Loucy (cell line): Measurements from ENCODE around the gene TTYH2.

Experiments used
- H2AFZ ChIP-seq: fragments of 200-600 bp; sonication (generic); 2 replicates; pipeline ENCODE4 v1.6.0; 2016; ENCODE audit warnings: antibody characterized with exemption, mild to moderate bottlenecking, low read length, moderate library complexity
- H3F3A ChIP-seq: fragments of 200-600 bp; 2 replicates; pipeline ENCODE4 v1.6.0; 2016; ENCODE audit warnings: antibody characterized with exemption, low read depth, mild to moderate bottlenecking
- H3K27me3 ChIP-seq: fragments of 200-600 bp; sonication (generic); 2 replicates; pipeline ENCODE4 v1.6.1; 2014; ENCODE audit warnings: low read length, mild to moderate bottlenecking; ENCODE audit not compliant: insufficient read depth, poor library complexity, severe bottlenecking
- H3K36me3 ChIP-seq: fragments of 200-600 bp; sonication (generic); 2 replicates; pipeline ENCODE4 v1.6.1; 2016; ENCODE audit warnings: low read length; ENCODE audit not compliant: insufficient read depth
- H3K4me1 ChIP-seq: fragments of 200-600 bp; sonication (generic); 2 replicates; pipeline ENCODE4 v1.5.1; 2014; ENCODE audit warnings: low read length, mild to moderate bottlenecking; ENCODE audit not compliant: insufficient read depth, poor library complexity, severe bottlenecking
- H3K4me2 ChIP-seq: fragments of 200-600 bp; sonication (generic); 2 replicates; pipeline ENCODE4 v1.6.0; 2014; ENCODE audit warnings: antibody characterized with exemption, low read length, low read depth, mild to moderate bottlenecking; ENCODE audit not compliant: poor library complexity, severe bottlenecking
- H3K4me3 ChIP-seq: fragments of 200-600 bp; sonication (generic); 2 replicates; pipeline ENCODE4 v1.5.1; 2014; ENCODE audit warnings: low read length, mild to moderate bottlenecking, mixed read lengths; ENCODE audit not compliant: poor library complexity, severe bottlenecking
- H3K79me2 ChIP-seq: fragments of 200-600 bp; sonication (generic); 2 replicates; pipeline ENCODE4 v1.6.1; 2014; ENCODE audit warnings: low read length; ENCODE audit not compliant: insufficient read depth
- H3K9ac ChIP-seq: fragments of 200-600 bp; sonication (generic); 2 replicates; pipeline ENCODE4 v1.6.0; 2014; ENCODE audit warnings: mild to moderate bottlenecking, low read depth, low read length, moderate library complexity; ENCODE audit not compliant: poor library complexity, severe bottlenecking
- H3K9me2 ChIP-seq: fragments of 200-600 bp; sonication (generic); replicated peaks from 2 replicates; pipeline ENCODE4 v1.6.1; 2016; ENCODE audit warnings: low read depth, low read length, mixed read lengths
- H3K9me3 ChIP-seq: fragments of 200-600 bp; sonication (generic); 2 replicates; pipeline ENCODE4 v1.6.1; 2014; ENCODE audit warnings: mild to moderate bottlenecking, antibody characterized with exemption, low read length, low read depth; ENCODE audit not compliant: insufficient read depth
- H4K20me1 ChIP-seq: fragments of 200-600 bp; sonication (generic); 2 replicates; pipeline ENCODE4 v1.6.0; 2014; ENCODE audit warnings: antibody characterized with exemption, low read length, mild to moderate bottlenecking; ENCODE audit not compliant: insufficient read depth, poor library complexity, severe bottlenecking
- EZH2phosphoT487 ChIP-seq: fragments of 200-600 bp; IDR thresholded peaks from 2 replicates; pipeline ENCODE4 v1.6.1; 2018; ENCODE audit warnings: antibody characterized with exemption, mild to moderate bottlenecking, moderate library complexity, borderline replicate concordance
- TF ChIP-seq, protein P1 (sequence below): fragments of 200-600 bp; sonication (generic); conservative IDR thresholded peaks from 2 replicates; pipeline ENCODE4 v1.5.1; 2014; ENCODE audit warnings: mild to moderate bottlenecking, antibody characterized with exemption, low read length

TTYH2 gene

DNA sequence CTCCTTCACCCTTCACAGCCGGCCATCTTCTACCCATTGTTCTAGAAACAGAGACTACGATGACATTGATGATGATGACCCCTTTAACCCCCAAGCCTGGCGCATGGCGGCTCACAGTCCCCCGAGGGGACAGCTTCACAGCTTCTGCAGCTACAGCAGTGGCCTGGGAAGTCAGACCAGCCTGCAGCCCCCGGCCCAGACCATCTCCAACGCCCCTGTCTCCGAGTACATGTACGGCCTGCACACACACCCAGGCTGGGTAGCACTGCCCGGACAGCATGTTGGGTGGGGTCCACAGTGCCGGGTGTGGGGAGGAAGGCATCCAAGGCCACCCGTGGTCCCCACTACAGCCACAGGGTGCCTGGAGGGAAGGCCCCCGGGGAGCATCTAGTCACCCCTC is 39.7 kb downstream of the TTYH2 start:
- no peaks in the 10 kb centered on the region for H3K9me2 ChIP-seq
- H3K4me1 ChIP-seq, result no peaks in the 10 kb centered on the region
- no peak overlapping the region for H3K4me2 ChIP-seq
- H3K79me2 ChIP-seq, result no peaks in the 10 kb centered on the region
- H3K27me3 ChIP-seq, result no peaks in the 10 kb centered on the region
- no peak overlapping the region for H3K9ac ChIP-seq
- H2AFZ ChIP-seq, result no peak overlapping the region
- no peaks in the 10 kb centered on the region for H3K36me3 ChIP-seq
- H3F3A ChIP-seq, result no peaks in the 10 kb centered on the region
- no peaks in the 10 kb centered on the region for H3K9me3 ChIP-seq
- no peaks in the 10 kb centered on the region for H4K20me1 ChIP-seq
- TF ChIP-seq, protein P1, sequence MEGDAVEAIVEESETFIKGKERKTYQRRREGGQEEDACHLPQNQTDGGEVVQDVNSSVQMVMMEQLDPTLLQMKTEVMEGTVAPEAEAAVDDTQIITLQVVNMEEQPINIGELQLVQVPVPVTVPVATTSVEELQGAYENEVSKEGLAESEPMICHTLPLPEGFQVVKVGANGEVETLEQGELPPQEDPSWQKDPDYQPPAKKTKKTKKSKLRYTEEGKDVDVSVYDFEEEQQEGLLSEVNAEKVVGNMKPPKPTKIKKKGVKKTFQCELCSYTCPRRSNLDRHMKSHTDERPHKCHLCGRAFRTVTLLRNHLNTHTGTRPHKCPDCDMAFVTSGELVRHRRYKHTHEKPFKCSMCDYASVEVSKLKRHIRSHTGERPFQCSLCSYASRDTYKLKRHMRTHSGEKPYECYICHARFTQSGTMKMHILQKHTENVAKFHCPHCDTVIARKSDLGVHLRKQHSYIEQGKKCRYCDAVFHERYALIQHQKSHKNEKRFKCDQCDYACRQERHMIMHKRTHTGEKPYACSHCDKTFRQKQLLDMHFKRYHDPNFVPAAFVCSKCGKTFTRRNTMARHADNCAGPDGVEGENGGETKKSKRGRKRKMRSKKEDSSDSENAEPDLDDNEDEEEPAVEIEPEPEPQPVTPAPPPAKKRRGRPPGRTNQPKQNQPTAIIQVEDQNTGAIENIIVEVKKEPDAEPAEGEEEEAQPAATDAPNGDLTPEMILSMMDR, result no peak
- no peak for TF ChIP-seq EZH2phosphoT487
- H3K4me3 ChIP-seq, result no peak overlapping the region

DNA sequence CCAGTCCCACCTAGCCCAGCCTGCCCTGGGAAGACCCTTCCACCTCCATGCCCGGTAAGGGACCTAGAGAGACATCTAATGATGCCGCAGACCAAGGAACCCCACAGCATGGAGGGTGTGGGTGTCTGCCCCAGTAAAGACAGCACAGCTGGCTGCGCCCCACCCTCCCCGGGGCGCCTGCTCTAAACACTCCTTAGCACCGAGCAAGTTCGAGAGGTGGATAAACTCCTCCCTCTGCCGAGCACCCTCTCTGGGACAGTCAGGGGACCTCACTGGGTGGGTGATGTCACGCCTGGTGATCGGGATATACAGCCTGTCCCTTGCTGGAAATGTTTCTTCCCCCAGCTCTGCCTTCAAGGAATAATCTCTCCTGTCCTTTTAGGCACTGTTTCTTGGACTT is 43.9 kb downstream of the TTYH2 start:
- no peak for TF ChIP-seq EZH2phosphoT487
- TF ChIP-seq, protein P1, result no peak

DNA sequence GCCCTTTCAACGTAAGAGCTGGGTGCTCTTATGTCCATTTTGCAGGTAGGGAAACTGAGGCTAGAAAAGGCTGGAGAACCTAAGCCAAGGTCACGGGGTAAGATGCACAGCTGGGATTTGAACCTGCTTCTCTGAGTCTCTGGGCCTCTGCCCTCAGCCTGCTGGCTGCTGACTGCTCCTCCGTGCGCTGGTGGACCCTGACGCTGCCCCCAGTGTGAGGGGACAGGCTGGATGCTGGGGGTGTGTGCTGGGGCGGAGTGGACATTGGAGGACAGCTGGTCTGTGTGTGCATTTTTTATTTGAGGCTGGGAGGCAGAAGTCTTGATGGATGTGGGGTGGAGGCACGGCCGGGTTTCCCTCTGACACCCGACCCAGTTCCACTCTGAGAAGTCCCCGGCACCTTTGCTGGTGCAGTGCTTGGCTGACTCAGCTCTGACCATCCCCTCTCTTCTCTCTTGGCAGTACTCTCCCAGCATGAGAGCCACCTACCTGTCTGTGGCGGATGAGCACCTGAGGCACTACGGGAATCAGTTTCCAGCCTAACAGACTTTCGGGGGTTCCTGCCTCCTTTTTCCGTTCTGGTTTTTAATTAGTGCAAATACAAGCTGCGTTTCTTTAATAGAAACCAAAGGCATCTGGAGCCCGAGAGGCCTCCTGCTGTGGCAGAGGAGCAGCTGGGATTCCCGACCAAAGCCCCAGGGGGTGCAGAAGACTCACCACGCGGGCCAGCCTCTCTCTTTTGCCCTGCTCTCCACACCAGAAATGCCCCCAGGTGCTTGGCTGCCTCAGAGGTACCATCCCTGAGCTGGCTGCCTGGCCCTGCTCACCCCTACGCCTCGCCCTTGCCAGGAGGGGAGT is 46.5 kb downstream of the TTYH2 start:
- H4K20me1 ChIP-seq, result no peaks in the 10 kb centered on the region
- no peaks in the 10 kb centered on the region for H3K36me3 ChIP-seq
- H3K4me2 ChIP-seq, result no peak overlapping the region
- TF ChIP-seq, protein P1, result no peak
- no peak for TF ChIP-seq EZH2phosphoT487
- no peak overlapping the region for H3K4me3 ChIP-seq
- H3F3A ChIP-seq, result no peaks in the 10 kb centered on the region
- no peaks in the 10 kb centered on the region for H3K9me3 ChIP-seq
- no peaks in the 10 kb centered on the region for H3K79me2 ChIP-seq
- no peak overlapping the region for H3K9ac ChIP-seq
- H2AFZ ChIP-seq, result no peak overlapping the region
- H3K27me3 ChIP-seq, result no peaks in the 10 kb centered on the region
- no peaks in the 10 kb centered on the region for H3K4me1 ChIP-seq
- no peaks in the 10 kb centered on the region for H3K9me2 ChIP-seq

More for the DNA sequence above, 43.9 kb downstream of the TTYH2 start:
- H2AFZ ChIP-seq, result no peak overlapping the region
- no peak overlapping the region for H3K9ac ChIP-seq
- H3K4me1 ChIP-seq, result no peaks in the 10 kb centered on the region
- no peaks in the 10 kb centered on the region for H3F3A ChIP-seq
- H4K20me1 ChIP-seq, result no peaks in the 10 kb centered on the region
- no peaks in the 10 kb centered on the region for H3K9me2 ChIP-seq
- no peak overlapping the region for H3K4me2 ChIP-seq
- no peaks in the 10 kb centered on the region for H3K9me3 ChIP-seq
- no peaks in the 10 kb centered on the region for H3K79me2 ChIP-seq
- H3K27me3 ChIP-seq, result no peaks in the 10 kb centered on the region
- no peak overlapping the region for H3K4me3 ChIP-seq
- no peaks in the 10 kb centered on the region for H3K36me3 ChIP-seq
